ENCODE measurements around the gene ATG2A. TPM values are rescaled to one million over a fixed set of nuclear protein-coding genes. Genes with fewer than 3 reads are reported as not detected.
A peak's percentile ranks its signal among the peaks of the same experiment; 100 is the strongest.

ATG2A gene
- total RNA-seq, 1 donor from 2014 or later: 39.5 TPM

- no peaks in the 10 kb centered on the region for H3K9me3 ChIP-seq
- peaks cover 16 to 25% of the 10 kb centered on the region in 2 donors for H3K36me3 ChIP-seq
- no peaks in the 10 kb centered on the region for H3K27me3 ChIP-seq
- H3K4me3 ChIP-seq: peak overlapping the region in 1 of 2 donors; percentile 41
- no peak for DNase-seq (ENCODE audit: low spot score in 2 of 2)
- no peak for TF ChIP-seq CTCF (IDR thresholded peaks at IDR 0.05)
- intact Hi-C loops (cut with DNase I): no loop called here
- H3K27ac ChIP-seq: peak overlapping the region; percentile 97 to 98
- peaks cover 41 to 71% of the 10 kb centered on the region in 2 donors for H3K4me1 ChIP-seq
These were observed 54.0 kb downstream of the ATG2A start for GRCh38 chr11:64862987-64863390.

DNA sequence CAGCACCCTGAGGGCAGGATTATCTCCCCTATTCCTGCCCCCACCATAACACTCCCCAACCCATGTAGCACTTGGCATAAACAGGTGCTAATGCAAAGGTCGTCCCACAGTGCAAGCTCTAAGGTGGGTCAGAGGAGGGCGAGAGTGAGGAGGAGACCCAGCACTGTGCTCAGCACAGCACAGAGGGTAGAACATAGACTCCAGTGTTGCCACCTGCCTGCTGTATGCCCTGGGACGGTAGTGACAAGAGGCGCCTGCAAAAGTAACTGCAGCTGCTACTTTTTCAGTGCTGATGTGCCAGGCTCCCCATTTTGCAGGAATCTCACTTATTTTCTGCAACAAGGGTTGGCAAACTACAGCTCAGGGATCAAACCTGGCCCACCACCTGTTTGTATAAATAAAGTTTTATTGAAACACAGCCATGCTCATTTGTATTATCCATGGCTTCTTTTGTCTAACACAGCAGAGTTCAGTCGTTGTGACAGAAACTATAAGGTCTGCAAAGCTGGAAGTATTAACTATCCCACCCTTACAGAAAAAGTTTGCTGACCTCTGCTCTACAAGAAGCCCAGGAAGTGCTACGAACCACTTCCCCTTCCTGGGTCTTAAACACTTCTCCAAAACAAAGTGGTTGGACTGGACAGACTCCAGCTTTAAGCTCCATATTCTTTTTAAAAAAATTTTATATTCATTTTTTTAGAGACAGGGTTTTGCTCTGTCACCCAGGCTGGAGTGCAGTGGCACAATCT is 55.6 kb downstream of the ATG2A start:
- Histone ChIP-seq H3K36me3 (peaks cover 12 to 20% of the 10 kb centered on the region in 2 donors), H3K4me1 (peaks cover 43 to 67% of the 10 kb centered on the region in 2 donors), H3K4me3 (no peak overlapping the region), H3K9me3 (no peaks in the 10 kb centered on the region), H3K27ac (peak overlapping the region; percentile 97 to 98), H3K27me3 (no peaks in the 10 kb centered on the region)
- intact Hi-C loops (cut with DNase I): no loop called here
- no peak for TF ChIP-seq CTCF (IDR thresholded peaks at IDR 0.05)
- DNase-seq (ENCODE audit: low spot score in 2 of 2): no peak

GRCh38 chr11:64859542-64860414 is 57.2 kb downstream of the ATG2A start:
- Histone ChIP-seq H3K27me3 (no peaks in the 10 kb centered on the region), H3K36me3 (peaks cover 12 to 21% of the 10 kb centered on the region in 2 donors), H3K9me3 (no peaks in the 10 kb centered on the region), H3K4me1 (peaks cover 43 to 70% of the 10 kb centered on the region in 2 donors), H3K27ac (peak overlapping the region; percentile 88 to 95), H3K4me3 (no peak overlapping the region)
- TF ChIP-seq CTCF (IDR thresholded peaks at IDR 0.05): no peak
- no peak for DNase-seq (ENCODE audit: low spot score in 2 of 2)
- intact Hi-C loops (cut with DNase I): loop anchor here (10.0 kb wide), 1 partner anchor 255 kb away; the partner anchor contains the start of genes TM7SF2 and ZNHIT2

DNA sequence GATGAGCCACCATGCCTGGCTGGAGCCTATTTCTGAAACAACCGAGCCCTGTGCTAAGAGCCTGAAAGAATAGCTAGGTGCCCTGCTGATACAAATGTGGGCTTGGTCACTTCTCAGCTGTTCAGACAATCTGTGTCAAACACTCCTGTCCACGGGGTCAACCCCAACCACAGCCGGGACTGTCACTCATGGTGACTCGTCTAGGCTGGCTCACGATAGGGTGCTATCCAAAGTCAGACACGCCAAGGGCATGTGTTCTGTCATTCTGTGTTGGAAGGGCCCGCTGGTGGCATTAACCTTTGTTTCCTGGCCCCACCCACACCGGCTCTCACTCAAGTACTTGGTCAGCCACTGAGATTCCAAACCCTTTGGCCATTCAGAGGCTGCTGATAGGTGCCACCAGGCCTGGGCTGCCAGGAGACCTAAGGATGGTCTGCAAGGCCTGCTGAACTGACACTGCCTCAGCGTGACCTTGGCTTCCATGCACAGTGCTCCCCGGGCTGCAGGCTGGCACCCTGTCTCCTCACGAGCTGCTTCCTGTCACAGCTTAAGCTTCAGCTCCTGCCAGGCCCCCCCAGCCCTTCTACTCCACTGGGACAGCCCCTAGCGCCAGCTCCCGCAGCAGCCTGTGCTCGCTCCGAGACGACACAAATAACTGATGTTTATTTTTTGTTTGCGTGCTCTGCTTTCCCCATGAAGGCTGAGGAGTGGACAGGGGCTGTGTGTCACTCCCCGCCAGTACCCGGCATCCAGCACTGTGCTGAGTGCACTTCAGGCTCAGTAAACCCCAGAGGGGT is 58.3 kb downstream of the ATG2A start:
- Histone ChIP-seq H3K27ac (peak overlapping the region; percentile 88 to 95), H3K36me3 (peaks cover 23 to 32% of the 10 kb centered on the region in 2 donors), H3K27me3 (no peaks in the 10 kb centered on the region), H3K4me1 (peaks cover 49 to 75% of the 10 kb centered on the region in 2 donors), H3K9me3 (no peaks in the 10 kb centered on the region), H3K4me3 (no peak overlapping the region)
- intact Hi-C loops (cut with DNase I): loop anchor here (10.0 kb wide), 1 partner anchor 256 kb away; the partner anchor contains the start of genes TM7SF2 and ZNHIT2
- no peak for TF ChIP-seq CTCF (IDR thresholded peaks at IDR 0.05)
- DNase-seq (ENCODE audit: low spot score in 2 of 2): no peak

DNA sequence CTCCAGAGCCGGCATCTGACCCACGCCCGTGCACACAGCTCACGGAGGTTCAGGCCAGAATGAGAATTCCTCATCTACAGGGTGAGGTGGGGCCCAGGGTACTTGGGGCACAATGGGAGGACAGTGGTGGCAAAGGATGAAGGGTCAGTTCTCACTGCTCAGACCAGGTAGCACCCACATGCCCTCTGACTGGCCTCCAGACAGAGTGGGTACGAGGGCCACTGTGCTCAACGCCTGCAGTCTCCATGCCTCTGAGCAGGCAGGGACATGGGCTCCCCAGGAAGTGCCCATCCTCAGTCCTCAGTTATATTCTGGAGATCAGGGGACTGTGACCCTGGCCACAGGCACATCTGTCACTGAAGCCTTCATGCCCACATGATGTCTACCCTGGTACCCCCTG is 59.5 kb downstream of the ATG2A start:
- H3K27ac ChIP-seq: peak overlapping the region; percentile 88 to 95
- H3K4me1 ChIP-seq: peaks cover 37 to 68% of the 10 kb centered on the region in 2 donors
- no peaks in the 10 kb centered on the region for H3K27me3 ChIP-seq
- no peak overlapping the region for H3K4me3 ChIP-seq
- H3K36me3 ChIP-seq: peaks cover 32 to 43% of the 10 kb centered on the region in 2 donors
- intact Hi-C loops (cut with DNase I): loop anchor here (10.0 kb wide), 1 partner anchor 257 kb away; the partner anchor contains the start of genes TM7SF2 and ZNHIT2
- no peaks in the 10 kb centered on the region for H3K9me3 ChIP-seq
- no peak for TF ChIP-seq CTCF (IDR thresholded peaks at IDR 0.05)
- DNase-seq (ENCODE audit: low spot score in 2 of 2): no peak
